ENCODE results near the gene PNMA1. TPM values are rescaled to one million over a fixed set of nuclear protein-coding genes. Genes with fewer than 3 reads are reported as not detected.
A peak's percentile ranks its signal among the peaks of the same experiment; 100 is the strongest.

The PNMA1 gene
- total and polyA plus RNA-seq, 2 of the 13 experiments (the other 11 are each of a cell fraction or from before 2014, with no cell fraction given): 7.0 to 8.3 TPM

GRCh38 chr14:73713803-73714655 lies at the start of gene PNMA1 (continued):
- TF ChIP-seq FOXO1 (CRISPR knock-in tag; IDR thresholded peaks at IDR 0.05): no peak
- TF ChIP-seq KDM5A (IDR thresholded peaks at IDR 0.05; ENCODE audit: borderline replicate concordance, low read length): no peak
- TF ChIP-seq, protein P1, sequence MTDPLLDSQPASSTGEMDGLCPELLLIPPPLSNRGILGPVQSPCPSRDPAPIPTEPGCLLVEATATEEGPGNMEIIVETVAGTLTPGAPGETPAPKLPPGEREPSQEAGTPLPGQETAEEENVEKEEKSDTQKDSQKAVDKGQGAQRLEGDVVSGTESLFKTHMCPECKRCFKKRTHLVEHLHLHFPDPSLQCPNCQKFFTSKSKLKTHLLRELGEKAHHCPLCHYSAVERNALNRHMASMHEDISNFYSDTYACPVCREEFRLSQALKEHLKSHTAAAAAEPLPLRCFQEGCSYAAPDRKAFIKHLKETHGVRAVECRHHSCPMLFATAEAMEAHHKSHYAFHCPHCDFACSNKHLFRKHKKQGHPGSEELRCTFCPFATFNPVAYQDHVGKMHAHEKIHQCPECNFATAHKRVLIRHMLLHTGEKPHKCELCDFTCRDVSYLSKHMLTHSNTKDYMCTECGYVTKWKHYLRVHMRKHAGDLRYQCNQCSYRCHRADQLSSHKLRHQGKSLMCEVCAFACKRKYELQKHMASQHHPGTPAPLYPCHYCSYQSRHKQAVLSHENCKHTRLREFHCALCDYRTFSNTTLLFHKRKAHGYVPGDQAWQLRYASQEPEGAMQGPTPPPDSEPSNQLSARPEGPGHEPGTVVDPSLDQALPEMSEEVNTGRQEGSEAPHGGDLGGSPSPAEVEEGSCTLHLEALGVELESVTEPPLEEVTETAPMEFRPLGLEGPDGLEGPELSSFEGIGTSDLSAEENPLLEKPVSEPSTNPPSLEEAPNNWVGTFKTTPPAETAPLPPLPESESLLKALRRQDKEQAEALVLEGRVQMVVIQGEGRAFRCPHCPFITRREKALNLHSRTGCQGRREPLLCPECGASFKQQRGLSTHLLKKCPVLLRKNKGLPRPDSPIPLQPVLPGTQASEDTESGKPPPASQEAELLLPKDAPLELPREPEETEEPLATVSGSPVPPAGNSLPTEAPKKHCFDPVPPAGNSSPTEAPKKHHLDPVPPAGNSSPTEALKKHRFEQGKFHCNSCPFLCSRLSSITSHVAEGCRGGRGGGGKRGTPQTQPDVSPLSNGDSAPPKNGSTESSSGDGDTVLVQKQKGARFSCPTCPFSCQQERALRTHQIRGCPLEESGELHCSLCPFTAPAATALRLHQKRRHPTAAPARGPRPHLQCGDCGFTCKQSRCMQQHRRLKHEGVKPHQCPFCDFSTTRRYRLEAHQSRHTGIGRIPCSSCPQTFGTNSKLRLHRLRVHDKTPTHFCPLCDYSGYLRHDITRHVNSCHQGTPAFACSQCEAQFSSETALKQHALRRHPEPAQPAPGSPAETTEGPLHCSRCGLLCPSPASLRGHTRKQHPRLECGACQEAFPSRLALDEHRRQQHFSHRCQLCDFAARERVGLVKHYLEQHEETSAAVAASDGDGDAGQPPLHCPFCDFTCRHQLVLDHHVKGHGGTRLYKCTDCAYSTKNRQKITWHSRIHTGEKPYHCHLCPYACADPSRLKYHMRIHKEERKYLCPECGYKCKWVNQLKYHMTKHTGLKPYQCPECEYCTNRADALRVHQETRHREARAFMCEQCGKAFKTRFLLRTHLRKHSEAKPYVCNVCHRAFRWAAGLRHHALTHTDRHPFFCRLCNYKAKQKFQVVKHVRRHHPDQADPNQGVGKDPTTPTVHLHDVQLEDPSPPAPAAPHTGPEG (CRISPR knock-in tag; IDR thresholded peaks at IDR 0.05): peak; percentile 67; the same call in 1 of the 2 replicates
- 0 out of 2 replicates have a peak, but pooled peaks have one; percentile 39 for TF ChIP-seq ZBTB7B (CRISPR knock-in tag; IDR thresholded peaks at IDR 0.05)
- TF ChIP-seq, protein P2, sequence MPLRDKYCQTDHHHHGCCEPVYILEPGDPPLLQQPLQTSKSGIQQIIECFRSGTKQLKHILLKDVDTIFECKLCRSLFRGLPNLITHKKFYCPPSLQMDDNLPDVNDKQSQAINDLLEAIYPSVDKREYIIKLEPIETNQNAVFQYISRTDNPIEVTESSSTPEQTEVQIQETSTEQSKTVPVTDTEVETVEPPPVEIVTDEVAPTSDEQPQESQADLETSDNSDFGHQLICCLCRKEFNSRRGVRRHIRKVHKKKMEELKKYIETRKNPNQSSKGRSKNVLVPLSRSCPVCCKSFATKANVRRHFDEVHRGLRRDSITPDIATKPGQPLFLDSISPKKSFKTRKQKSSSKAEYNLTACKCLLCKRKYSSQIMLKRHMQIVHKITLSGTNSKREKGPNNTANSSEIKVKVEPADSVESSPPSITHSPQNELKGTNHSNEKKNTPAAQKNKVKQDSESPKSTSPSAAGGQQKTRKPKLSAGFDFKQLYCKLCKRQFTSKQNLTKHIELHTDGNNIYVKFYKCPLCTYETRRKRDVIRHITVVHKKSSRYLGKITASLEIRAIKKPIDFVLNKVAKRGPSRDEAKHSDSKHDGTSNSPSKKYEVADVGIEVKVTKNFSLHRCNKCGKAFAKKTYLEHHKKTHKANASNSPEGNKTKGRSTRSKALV (CRISPR knock-in tag; IDR thresholded peaks at IDR 0.05): no peak
- peak; percentile 86; the same call in 2 of the 3 replicates for TF ChIP-seq MXI1 (IDR thresholded peaks at IDR 0.05; ENCODE audit: borderline replicate concordance, low read depth, low read length)
- no peak for TF ChIP-seq ZSCAN9 (CRISPR knock-in tag; IDR thresholded peaks at IDR 0.05; ENCODE audit: borderline replicate concordance)
- TF ChIP-seq ZFP36L1 (CRISPR knock-in tag; IDR thresholded peaks at IDR 0.05): 0 out of 2 replicates have a peak, but pooled peaks have one; percentile 57
- TF ChIP-seq ETV5 (CRISPR knock-in tag; IDR thresholded peaks at IDR 0.05; ENCODE audit: borderline replicate concordance): peak; percentile 7; the same call in 1 of the 2 replicates
- 0 out of 2 replicates have a peak, but pooled peaks have one; percentile 27 for TF ChIP-seq NR2C2 (CRISPR knock-in tag; IDR thresholded peaks at IDR 0.05; ENCODE audit: borderline replicate concordance)
- TF ChIP-seq ZNF780A (CRISPR knock-in tag; IDR thresholded peaks at IDR 0.05): 0 out of 2 replicates have a peak, but pooled peaks have one; percentile 51
- no peak for TF ChIP-seq ATM (IDR thresholded peaks at IDR 0.05; ENCODE audit: borderline replicate concordance)
- peak; percentile 29; the same call in 1 of the 2 replicates for TF ChIP-seq EEA1 (CRISPR knock-in tag; IDR thresholded peaks at IDR 0.05; ENCODE audit: borderline replicate concordance)
- TF ChIP-seq ZNF563 (CRISPR knock-in tag; IDR thresholded peaks at IDR 0.05): peak; percentile 59; the same call in 1 of the 2 replicates
- TF ChIP-seq, protein P3, sequence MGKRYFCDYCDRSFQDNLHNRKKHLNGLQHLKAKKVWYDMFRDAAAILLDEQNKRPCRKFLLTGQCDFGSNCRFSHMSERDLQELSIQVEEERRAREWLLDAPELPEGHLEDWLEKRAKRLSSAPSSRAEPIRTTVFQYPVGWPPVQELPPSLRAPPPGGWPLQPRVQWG (CRISPR knock-in tag; IDR thresholded peaks at IDR 0.05; ENCODE audit: borderline replicate concordance, low read depth): no peak
- TF ChIP-seq HNRNPK (IDR thresholded peaks at IDR 0.05; ENCODE audit: low read depth, low read length, poor library complexity, severe bottlenecking): no peak
- TF ChIP-seq ZNF790 (CRISPR knock-in tag; IDR thresholded peaks at IDR 0.05; ENCODE audit: borderline replicate concordance): peak; percentile 74; the same call in 1 of the 2 replicates
- TF ChIP-seq GABPB1 (CRISPR knock-in tag; IDR thresholded peaks at IDR 0.05): peak; percentile 55; the same call in 1 of the 2 replicates
- no peak; the same call in 1 of the 2 replicates for TF ChIP-seq ZNF816 (CRISPR knock-in tag; IDR thresholded peaks at IDR 0.05; ENCODE audit: borderline replicate concordance)
- peak; percentile 26; the same call in 1 of the 2 replicates for TF ChIP-seq ZNF12 (CRISPR knock-in tag; IDR thresholded peaks at IDR 0.05)
- no peak; the same call in 1 of the 2 replicates for TF ChIP-seq JUN (CRISPR knock-in tag; IDR thresholded peaks at IDR 0.05)

Data from HepG2 (cell line).